Upper lobe of right lung (tissue), 1 donor: ENCODE results near the gene MTMR6. TPM values are rescaled to one million over a fixed set of nuclear protein-coding genes. Genes with fewer than 3 reads are reported as not detected.

Source experiments
- total RNA-seq: library from RNA; stranded (reverse); fragmentation: NEBNext Ultra II Directional; extraction: Animal tissue kit (Norgen Biotek cat#: 25700); gene quantifications from one replicate; pipeline ENCODE4 v1.2.1, GENCODE V29; 2021
- donor health status: DM: no; HTN: yes; CAD: no; lungs with severe emphysema.

MTMR6 gene
- total RNA-seq, 1 donor from 2014 or later = 20.1 TPM

Other genes starting within 250 kb of the MTMR6 start
- 0.12 TPM for gene PABPC3, start 191.4 kb downstream of the MTMR6 start, total RNA-seq
- not detected for gene AMER2, start 115.2 kb downstream of the MTMR6 start, total RNA-seq
- gene NUP58, start 14.1 kb upstream of the MTMR6 start, total RNA-seq = 77.6 TPM
- 1.9 TPM for gene ATP8A2, start 84.5 kb upstream of the MTMR6 start, total RNA-seq